PC-3 (cell line): Measurements from ENCODE around the gene AGO1.

ENCODE experiments used
- CTCF ChIP-seq: fragments of 300-600 bp; sonication (generic); conservative IDR thresholded peaks from 2 replicates; pipeline ENCODE4 v1.5.1; 2017; ENCODE audit warnings: antibody characterized with exemption, low read depth, mild to moderate bottlenecking, low read length
- EZH2 ChIP-seq: fragments of 300-600 bp; sonication (generic); IDR thresholded peaks from one replicate; pipeline ENCODE4 v1.6.1; 2017; ENCODE audit warnings: antibody characterized with exemption, mild to moderate bottlenecking, low read length; ENCODE audit not compliant: unreplicated experiment
- EZH2phosphoT487 ChIP-seq: fragments of 300-600 bp; sonication (generic); IDR thresholded peaks from 2 replicates; pipeline ENCODE4 v1.6.1; 2018; ENCODE audit warnings: mild to moderate bottlenecking, antibody characterized with exemption, low read length, borderline replicate concordance

GRCh38 chr1:35923791-35924221, 40.8 kb downstream of the AGO1 start:
- no peak for TF ChIP-seq CTCF
- no peak for TF ChIP-seq EZH2
- no peak for TF ChIP-seq EZH2phosphoT487
